Measurements from ENCODE around the gene VSTM2L. TPM values are rescaled to one million over a fixed set of nuclear protein-coding genes. Genes with fewer than 3 reads are reported as not detected.

VSTM2L gene
- total RNA-seq, 3 donors from 2014 or later = 0.81 to 2.6 (median 2.6) TPM

DNA sequence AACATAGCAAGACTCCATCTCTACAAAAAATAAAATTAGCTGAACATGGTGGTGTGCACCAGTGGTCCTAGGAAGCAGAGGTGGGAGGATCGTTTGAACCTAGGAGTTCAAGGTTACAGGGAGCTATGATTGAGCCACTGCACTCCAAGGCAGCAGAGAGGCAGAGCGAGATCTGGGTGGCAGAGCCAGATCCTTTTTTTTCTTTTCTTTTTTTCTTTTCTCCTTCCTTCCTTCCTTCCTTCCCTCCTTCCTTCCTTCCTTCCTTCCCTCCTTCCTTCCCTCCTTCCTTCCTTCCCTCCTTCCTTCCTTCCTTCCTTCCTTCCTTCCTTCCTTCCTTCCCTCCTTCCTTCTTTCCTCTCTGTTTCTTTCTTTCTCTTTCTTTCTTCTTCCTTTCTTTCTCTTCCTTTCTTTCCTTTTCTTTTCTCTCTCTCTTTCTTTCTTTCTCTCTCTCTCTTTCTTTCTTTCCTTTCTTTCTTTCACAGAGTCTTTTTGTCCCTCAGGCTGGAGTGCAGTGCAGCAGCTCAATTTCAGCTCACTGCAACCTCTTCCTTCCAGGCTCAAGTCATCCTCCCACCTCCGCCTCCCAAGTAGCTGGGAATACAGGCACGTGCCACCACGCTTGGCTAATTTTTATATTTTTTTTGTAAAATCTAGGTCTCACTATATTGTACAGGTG is 9.2 kb upstream of the VSTM2L start:
- intact Hi-C loops (cut with DNase I, micrococcal nuclease) = no loop called here
- TF ChIP-seq, protein P1, sequence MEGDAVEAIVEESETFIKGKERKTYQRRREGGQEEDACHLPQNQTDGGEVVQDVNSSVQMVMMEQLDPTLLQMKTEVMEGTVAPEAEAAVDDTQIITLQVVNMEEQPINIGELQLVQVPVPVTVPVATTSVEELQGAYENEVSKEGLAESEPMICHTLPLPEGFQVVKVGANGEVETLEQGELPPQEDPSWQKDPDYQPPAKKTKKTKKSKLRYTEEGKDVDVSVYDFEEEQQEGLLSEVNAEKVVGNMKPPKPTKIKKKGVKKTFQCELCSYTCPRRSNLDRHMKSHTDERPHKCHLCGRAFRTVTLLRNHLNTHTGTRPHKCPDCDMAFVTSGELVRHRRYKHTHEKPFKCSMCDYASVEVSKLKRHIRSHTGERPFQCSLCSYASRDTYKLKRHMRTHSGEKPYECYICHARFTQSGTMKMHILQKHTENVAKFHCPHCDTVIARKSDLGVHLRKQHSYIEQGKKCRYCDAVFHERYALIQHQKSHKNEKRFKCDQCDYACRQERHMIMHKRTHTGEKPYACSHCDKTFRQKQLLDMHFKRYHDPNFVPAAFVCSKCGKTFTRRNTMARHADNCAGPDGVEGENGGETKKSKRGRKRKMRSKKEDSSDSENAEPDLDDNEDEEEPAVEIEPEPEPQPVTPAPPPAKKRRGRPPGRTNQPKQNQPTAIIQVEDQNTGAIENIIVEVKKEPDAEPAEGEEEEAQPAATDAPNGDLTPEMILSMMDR (IDR thresholded peaks at IDR 0.05) = no peak
- no peak for ATAC-seq

GRCh38 chr20:37894454-37894853 is 8.5 kb upstream of the VSTM2L start:
- no peaks in the 10 kb centered on the region for H3K9me3 ChIP-seq
- H3K36me3 ChIP-seq (ENCODE audit: low read depth) = no peaks in the 10 kb centered on the region
- H3K4me1 ChIP-seq (ENCODE audit: low read depth) = no peaks in the 10 kb centered on the region
- TF ChIP-seq, protein P1 (IDR thresholded peaks at IDR 0.05) = no peak
- ATAC-seq (no peak), DNase-seq (no peak)
- intact Hi-C loops (cut with DNase I, micrococcal nuclease) = no loop called here
- no peak overlapping the region for H3K4me3 ChIP-seq

More for the DNA sequence above, 9.2 kb upstream of the VSTM2L start:
- H3K4me3 ChIP-seq = no peak overlapping the region
- no peak for DNase-seq
- no peaks in the 10 kb centered on the region for H3K9me3 ChIP-seq
- no peaks in the 10 kb centered on the region for H3K36me3 ChIP-seq (ENCODE audit: low read depth)
- no peaks in the 10 kb centered on the region for H3K4me1 ChIP-seq (ENCODE audit: low read depth)

DNA sequence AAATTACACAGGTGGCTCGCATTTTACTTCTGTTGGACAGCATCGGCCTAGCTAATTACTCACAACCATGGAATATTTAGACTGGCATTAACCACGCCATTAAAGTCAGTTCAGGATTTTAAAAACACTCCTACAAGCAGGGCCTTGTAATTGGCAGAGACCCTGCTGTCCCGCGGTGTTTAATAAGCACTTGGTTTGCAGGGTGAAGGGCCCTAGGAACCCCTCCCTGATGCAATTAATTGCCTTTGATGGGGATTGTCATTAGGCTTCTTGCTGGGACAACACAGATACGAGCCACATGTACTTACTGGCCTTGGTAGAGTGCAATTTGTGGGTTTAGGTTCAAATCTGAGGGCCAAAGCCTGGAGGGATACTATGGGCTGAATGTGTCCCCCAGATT is 7.8 kb upstream of the VSTM2L start:
- no peak for DNase-seq
- H3K4me1 ChIP-seq (ENCODE audit: low read depth) = no peaks in the 10 kb centered on the region
- intact Hi-C loops (cut with DNase I, micrococcal nuclease) = no loop called here

GRCh38 chr20:37896932-37897548 is 5.9 kb upstream of the VSTM2L start:
- Histone ChIP-seq H3K4me3 (no peak overlapping the region), H3K9me3 (no peaks in the 10 kb centered on the region), H3K4me1 (ENCODE audit: low read depth) (no peaks in the 10 kb centered on the region), H3K36me3 (ENCODE audit: low read depth) (no peaks in the 10 kb centered on the region)
- intact Hi-C loops (cut with DNase I, micrococcal nuclease) = no loop called here
- TF ChIP-seq, protein P1 (IDR thresholded peaks at IDR 0.05) = no peak
- ATAC-seq = no peak
- DNase-seq = no peak

More for the DNA sequence above, 7.8 kb upstream of the VSTM2L start:
- TF ChIP-seq, protein P1 (IDR thresholded peaks at IDR 0.05) = no peak
- H3K36me3 ChIP-seq (ENCODE audit: low read depth) = no peaks in the 10 kb centered on the region
- ATAC-seq = no peak
- H3K4me3 ChIP-seq = no peak overlapping the region
- H3K9me3 ChIP-seq = no peaks in the 10 kb centered on the region

GRCh38 chr20:37898233-37899104 is 4.5 kb upstream of the VSTM2L start:
- no peak for ATAC-seq
- TF ChIP-seq, protein P1 (IDR thresholded peaks at IDR 0.05) = no peak
- Histone ChIP-seq H3K4me3 (no peak overlapping the region), H3K4me1 (ENCODE audit: low read depth) (no peaks in the 10 kb centered on the region), H3K36me3 (ENCODE audit: low read depth) (no peaks in the 10 kb centered on the region), H3K9me3 (no peaks in the 10 kb centered on the region)
- DNase-seq = no peak
- intact Hi-C loops (cut with DNase I, micrococcal nuclease) = no loop called here

Measured in mucosa of descending colon (tissue), 3 donors.